Kidney epithelial cell (primary cell): ENCODE measurements around the gene SLC4A3. TPM values are rescaled to one million over a fixed set of nuclear protein-coding genes. Genes with fewer than 3 reads are reported as not detected.

Experiments
- DNase-seq: peaks from one replicate; pipeline ENCODE4 v3.0.0-alpha.2; 2010; ENCODE audit warnings: low read depth
- H3K27me3 ChIP-seq: 2 replicates; pipeline ENCODE4 v1.6.0; 2011; ENCODE audit warnings: low read length; ENCODE audit not compliant: control insufficient read depth, insufficient read depth
- H3K36me3 ChIP-seq: 2 replicates; pipeline ENCODE4 v1.5.1; 2011; ENCODE audit warnings: low read length; ENCODE audit not compliant: control insufficient read depth, insufficient read depth
- H3K4me3 ChIP-seq: 2 replicates; pipeline ENCODE4 v1.5.1; 2011; ENCODE audit warnings: low read depth, mild to moderate bottlenecking, control low read depth, low read length
- total RNA-seq: library from RNA; depleted of rRNA; stranded (reverse); fragments of >200 nt; gene quantifications from 2 replicates; pipeline ENCODE4 v1.2.3, GENCODE V29; 2015
- TF ChIP-seq, protein P1 (sequence below): IDR thresholded peaks from 2 replicates; pipeline ENCODE4 v1.5.1; 2011; ENCODE audit warnings: mild to moderate bottlenecking, moderate library complexity, low read length, control low read depth, inconsistent platforms; ENCODE audit not compliant: insufficient read depth, poor library complexity, severe bottlenecking

SLC4A3 gene
- total RNA-seq, 1 donor from 2014 or later: 11.6 TPM

GRCh38 chr2:219687882-219688559 lies 60.6 kb downstream of the SLC4A3 start:
- TF ChIP-seq, protein P1, sequence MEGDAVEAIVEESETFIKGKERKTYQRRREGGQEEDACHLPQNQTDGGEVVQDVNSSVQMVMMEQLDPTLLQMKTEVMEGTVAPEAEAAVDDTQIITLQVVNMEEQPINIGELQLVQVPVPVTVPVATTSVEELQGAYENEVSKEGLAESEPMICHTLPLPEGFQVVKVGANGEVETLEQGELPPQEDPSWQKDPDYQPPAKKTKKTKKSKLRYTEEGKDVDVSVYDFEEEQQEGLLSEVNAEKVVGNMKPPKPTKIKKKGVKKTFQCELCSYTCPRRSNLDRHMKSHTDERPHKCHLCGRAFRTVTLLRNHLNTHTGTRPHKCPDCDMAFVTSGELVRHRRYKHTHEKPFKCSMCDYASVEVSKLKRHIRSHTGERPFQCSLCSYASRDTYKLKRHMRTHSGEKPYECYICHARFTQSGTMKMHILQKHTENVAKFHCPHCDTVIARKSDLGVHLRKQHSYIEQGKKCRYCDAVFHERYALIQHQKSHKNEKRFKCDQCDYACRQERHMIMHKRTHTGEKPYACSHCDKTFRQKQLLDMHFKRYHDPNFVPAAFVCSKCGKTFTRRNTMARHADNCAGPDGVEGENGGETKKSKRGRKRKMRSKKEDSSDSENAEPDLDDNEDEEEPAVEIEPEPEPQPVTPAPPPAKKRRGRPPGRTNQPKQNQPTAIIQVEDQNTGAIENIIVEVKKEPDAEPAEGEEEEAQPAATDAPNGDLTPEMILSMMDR: no peak
- DNase-seq: no peak
- Histone ChIP-seq H3K36me3 (no peaks in the 10 kb centered on the region), H3K27me3 (no peaks in the 10 kb centered on the region), H3K4me3 (no peak overlapping the region)

GRCh38 chr2:219688560-219689445 lies 61.4 kb downstream of the SLC4A3 start:
- H3K36me3 ChIP-seq: no peaks in the 10 kb centered on the region
- DNase-seq: peak; percentile 64
- TF ChIP-seq, protein P1: no peak
- H3K27me3 ChIP-seq: no peaks in the 10 kb centered on the region
- H3K4me3 ChIP-seq: no peak overlapping the region

DNA sequence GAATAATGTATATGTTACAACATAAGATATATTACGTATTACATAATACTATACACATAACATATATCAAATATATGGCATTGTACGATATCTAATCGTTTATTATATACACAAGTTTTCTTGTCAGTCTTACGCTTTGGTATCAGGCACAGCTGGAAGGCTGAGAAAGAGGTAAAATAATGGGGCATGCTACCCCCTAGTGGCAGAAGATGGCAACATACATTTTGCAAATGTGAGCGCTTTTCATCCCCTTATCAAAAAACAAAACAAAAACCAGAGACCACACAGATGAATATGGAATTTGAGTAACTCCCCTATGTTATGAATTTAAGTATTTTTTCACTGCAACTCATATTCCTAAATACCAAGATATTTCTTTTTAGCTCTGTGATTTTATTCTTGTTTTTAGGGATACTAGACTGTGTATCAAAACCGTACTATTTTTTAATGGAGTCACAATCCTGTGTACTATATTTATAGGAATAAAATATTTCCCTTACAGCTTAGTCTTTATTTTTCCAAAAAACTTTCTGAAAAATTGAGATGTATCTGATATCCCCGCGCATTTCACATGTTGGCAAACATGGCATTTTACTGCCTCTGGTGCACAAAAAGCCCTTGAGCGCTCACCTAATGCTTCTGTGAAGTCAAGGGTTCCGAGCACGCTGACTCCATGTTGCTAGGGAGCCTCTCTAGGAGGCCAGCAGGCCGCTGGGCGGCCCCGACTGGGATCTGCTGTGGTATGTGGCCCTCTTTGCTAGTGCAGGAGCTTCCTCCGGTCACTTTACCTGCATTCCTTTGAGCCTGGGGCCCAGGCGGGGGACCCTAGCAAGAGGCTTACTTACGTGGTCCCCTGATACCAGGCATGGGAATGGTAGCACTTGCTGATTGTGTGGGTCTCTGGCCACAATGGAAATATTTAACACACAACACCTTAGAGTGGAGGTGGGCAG lies 62.5 kb downstream of the SLC4A3 start:
- Histone ChIP-seq H3K36me3 (no peaks in the 10 kb centered on the region), H3K4me3 (no peak overlapping the region), H3K27me3 (no peaks in the 10 kb centered on the region)
- no peak for DNase-seq
- TF ChIP-seq, protein P1: peak; percentile 74

- Histone ChIP-seq H3K36me3 (no peaks in the 10 kb centered on the region), H3K4me3 (no peak overlapping the region), H3K27me3 (no peaks in the 10 kb centered on the region)
- TF ChIP-seq, protein P1: no peak
- no peak for DNase-seq
Measured at GRCh38 chr2:219691571-219691970, 64.1 kb downstream of the SLC4A3 start.

Other genes starting within 250 kb of the SLC4A3 start
- 50.2 and 62.7 TPM in 2 replicates for gene DNPEP, start 239.7 kb upstream of the SLC4A3 start, total RNA-seq
- gene DES, start 209.3 kb upstream of the SLC4A3 start, total RNA-seq: 0.55 and 0.79 TPM in 2 replicates
- gene SPEG, start 192.8 kb upstream of the SLC4A3 start, total RNA-seq: 6.5 and 9.9 TPM in 2 replicates
- 34.1 and 45.0 TPM in 2 replicates for gene GMPPA, start 128.7 kb upstream of the SLC4A3 start, total RNA-seq
- gene ASIC4, start 113.1 kb upstream of the SLC4A3 start, total RNA-seq: not detected in 2 replicates
- 285 and 333 TPM in 2 replicates for gene CHPF, start 83.8 kb upstream of the SLC4A3 start, total RNA-seq
- gene TMEM198, start 83.6 kb upstream of the SLC4A3 start, total RNA-seq: 7.1 and 7.6 TPM in 2 replicates
- gene OBSL1, start 56.1 kb upstream of the SLC4A3 start, total RNA-seq: 39.8 and 41.0 TPM in 2 replicates
- not detected in 2 replicates for gene INHA, start 55.3 kb upstream of the SLC4A3 start, total RNA-seq
- 22.2 and 33.8 TPM in 2 replicates for gene STK11IP, start 29.8 kb upstream of the SLC4A3 start, total RNA-seq